Measurements from ENCODE around the gene UBXN11. TPM values are rescaled to one million over a fixed set of nuclear protein-coding genes. Genes with fewer than 3 reads are reported as not detected.

Gene UBXN11
- total RNA-seq, 4 donors from 2014 or later, result 2.7 to 3.8 (median 3.4) TPM

GRCh38 chr1:26318338-26319064, 12.1 kb upstream of the UBXN11 start:
- Histone ChIP-seq H3K9me3 (no peaks in the 10 kb centered on the region), H3K27me3 (no peaks in the 10 kb centered on the region), H3K4me1 (peaks cover 4 to 5% of the 10 kb centered on the region in 2 donors), H3K4me3 (no peak overlapping the region), H3K36me3 (no peaks in the 10 kb centered on the region), H3K27ac (no peak overlapping the region)
- intact Hi-C loops (cut with DNase I; ENCODE audit: low total_unique reads), result no loop called here
- DNase-seq (peak; percentile 30), ATAC-seq (no peak)
- TF ChIP-seq POLR2A (IDR thresholded peaks at IDR 0.05), result no peak
- TF ChIP-seq, protein P1, sequence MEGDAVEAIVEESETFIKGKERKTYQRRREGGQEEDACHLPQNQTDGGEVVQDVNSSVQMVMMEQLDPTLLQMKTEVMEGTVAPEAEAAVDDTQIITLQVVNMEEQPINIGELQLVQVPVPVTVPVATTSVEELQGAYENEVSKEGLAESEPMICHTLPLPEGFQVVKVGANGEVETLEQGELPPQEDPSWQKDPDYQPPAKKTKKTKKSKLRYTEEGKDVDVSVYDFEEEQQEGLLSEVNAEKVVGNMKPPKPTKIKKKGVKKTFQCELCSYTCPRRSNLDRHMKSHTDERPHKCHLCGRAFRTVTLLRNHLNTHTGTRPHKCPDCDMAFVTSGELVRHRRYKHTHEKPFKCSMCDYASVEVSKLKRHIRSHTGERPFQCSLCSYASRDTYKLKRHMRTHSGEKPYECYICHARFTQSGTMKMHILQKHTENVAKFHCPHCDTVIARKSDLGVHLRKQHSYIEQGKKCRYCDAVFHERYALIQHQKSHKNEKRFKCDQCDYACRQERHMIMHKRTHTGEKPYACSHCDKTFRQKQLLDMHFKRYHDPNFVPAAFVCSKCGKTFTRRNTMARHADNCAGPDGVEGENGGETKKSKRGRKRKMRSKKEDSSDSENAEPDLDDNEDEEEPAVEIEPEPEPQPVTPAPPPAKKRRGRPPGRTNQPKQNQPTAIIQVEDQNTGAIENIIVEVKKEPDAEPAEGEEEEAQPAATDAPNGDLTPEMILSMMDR (IDR thresholded peaks at IDR 0.05 in 4 of 5, conservative IDR thresholded peaks at IDR 0.05 in 1 of 5), result no peak
- in situ Hi-C loops (cut with MboI; ENCODE audit: low sequenced_read_pairs in 4 of 4), result no loop called here

DNA sequence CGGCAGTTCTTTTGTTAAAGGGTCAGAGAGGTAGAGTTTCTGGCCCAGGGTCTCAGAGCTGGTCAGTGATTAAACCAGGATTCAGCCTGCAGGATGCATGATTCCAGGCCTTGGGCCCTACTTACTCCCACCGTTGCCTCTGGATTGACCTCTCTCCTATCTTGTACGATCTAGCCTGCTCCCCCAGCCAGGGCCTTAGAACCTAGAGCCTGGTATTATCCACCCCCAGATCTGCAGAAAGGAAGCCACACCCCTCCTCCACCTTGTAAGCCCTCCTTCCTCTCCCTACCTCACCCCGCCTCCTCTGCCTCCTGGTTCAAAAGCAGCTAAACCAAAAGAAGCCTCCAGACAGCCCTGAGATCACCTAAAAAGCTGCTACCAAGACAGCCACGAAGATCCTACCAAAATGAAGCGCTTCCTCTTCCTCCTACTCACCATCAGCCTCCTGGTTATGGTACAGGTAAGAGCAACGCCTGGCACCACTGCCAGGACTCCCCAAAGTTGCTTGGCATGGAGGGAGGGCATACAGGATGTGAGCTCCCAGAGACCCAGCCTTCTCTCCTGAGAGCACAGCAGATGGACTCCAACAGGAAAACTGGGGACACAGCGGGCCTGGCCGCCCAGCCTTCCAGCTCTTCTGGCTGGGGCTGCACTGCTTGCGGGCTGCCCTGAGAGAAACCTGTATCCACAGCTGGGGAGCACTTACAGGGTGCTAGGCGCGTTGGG, 11.3 kb upstream of the UBXN11 start, which contains the start of gene CD52:
Gene CD52, plus strand, starts transcription at position 347 of the 726 bp plus-strand sequence. Its CDS starts 60 bp downstream, at position 407.
- TF ChIP-seq, protein P1 (IDR thresholded peaks at IDR 0.05 in 4 of 5, conservative IDR thresholded peaks at IDR 0.05 in 1 of 5), result no peak
- TF ChIP-seq POLR2A (IDR thresholded peaks at IDR 0.05), result no peak
- ATAC-seq (no peak), DNase-seq (no peak)
- Histone ChIP-seq H3K9me3 (no peaks in the 10 kb centered on the region), H3K27me3 (no peaks in the 10 kb centered on the region), H3K36me3 (no peaks in the 10 kb centered on the region), H3K4me3 (no peak within 1 kb of the TSS), H3K4me1 (peaks cover 4 to 5% of the 10 kb centered on the region in 2 donors), H3K27ac (no peak within 1 kb of the TSS)
- intact Hi-C loops (cut with DNase I; ENCODE audit: low total_unique reads) (no loop called here), in situ Hi-C loops (cut with MboI; ENCODE audit: low sequenced_read_pairs in 4 of 4) (no loop called here)

- DNase-seq (no peak), ATAC-seq (no peak)
- TF ChIP-seq, protein P1 (IDR thresholded peaks at IDR 0.05 in 4 of 5, conservative IDR thresholded peaks at IDR 0.05 in 1 of 5), result no peak
- no peak for TF ChIP-seq POLR2A (IDR thresholded peaks at IDR 0.05)
- Histone ChIP-seq H3K9me3 (no peaks in the 10 kb centered on the region), H3K36me3 (no peaks in the 10 kb centered on the region), H3K4me1 (peaks cover 4 to 5% of the 10 kb centered on the region in 2 donors), H3K4me3 (no peak overlapping the region), H3K27ac (no peak overlapping the region), H3K27me3 (no peaks in the 10 kb centered on the region)
- in situ Hi-C loops (cut with MboI; ENCODE audit: low sequenced_read_pairs in 4 of 4) (no loop called here), intact Hi-C loops (cut with DNase I; ENCODE audit: low total_unique reads) (no loop called here)
Measured at GRCh38 chr1:26317146-26317545, 10.7 kb upstream of the UBXN11 start.

DNA sequence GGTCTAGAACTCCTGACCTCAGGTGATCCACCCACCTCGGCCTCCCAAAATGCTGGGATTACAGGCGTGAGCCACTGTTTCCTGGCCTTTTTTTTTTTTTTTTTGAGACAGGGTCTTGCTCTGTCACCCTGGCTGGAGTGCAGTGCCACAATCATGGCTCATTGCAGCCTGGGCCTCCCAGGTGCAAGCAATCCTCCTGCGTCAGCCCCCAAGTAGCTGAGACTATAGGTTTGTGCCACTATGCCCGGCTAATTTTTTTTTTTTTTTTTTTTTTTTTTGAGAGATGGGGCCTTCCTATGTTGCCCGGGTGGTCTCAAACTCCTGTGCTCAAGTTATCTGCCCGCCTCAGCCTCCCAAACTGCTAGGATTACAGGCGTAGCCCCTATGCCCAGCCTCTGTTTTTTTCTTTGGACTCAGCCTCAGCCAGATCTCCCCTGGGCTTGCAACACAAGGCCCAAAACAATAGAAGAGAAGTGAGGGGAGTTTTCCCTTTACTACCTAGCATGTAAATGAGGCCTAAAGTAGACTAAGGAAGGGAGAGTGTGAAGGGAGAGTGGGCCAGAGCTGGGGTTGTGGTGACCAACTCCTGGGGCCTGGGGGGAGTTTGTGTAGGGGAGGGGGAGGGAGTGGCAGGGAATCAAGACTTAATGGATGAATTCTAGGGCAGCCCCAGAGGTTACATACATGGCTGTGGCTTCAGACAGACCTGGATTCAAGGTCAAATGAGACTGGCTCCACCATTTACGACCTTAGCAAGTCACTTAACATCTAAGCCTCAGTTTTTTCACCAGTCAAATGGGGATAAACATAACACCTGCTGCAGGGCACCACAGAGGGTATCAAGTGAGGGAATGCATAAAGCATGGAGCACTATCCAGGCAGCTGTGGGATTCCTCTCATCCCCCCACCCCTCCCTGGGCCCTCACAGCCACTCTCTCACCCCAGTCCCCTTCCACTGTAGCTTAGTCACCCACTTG, 9.7 kb upstream of the UBXN11 start:
- intact Hi-C loops (cut with DNase I; ENCODE audit: low total_unique reads), result no loop called here
- no peak overlapping the region for H3K4me3 ChIP-seq

More for the DNA sequence above, 9.7 kb upstream of the UBXN11 start:
- no peak for TF ChIP-seq POLR2A (IDR thresholded peaks at IDR 0.05)
- TF ChIP-seq, protein P1 (IDR thresholded peaks at IDR 0.05 in 4 of 5, conservative IDR thresholded peaks at IDR 0.05 in 1 of 5), result no peak
- in situ Hi-C loops (cut with MboI; ENCODE audit: low sequenced_read_pairs in 4 of 4), result no loop called here
- no peak for ATAC-seq
- H3K4me1 ChIP-seq, result peaks cover 1 to 3% of the 10 kb centered on the region in 2 donors
- H3K27ac ChIP-seq, result no peak overlapping the region
- no peaks in the 10 kb centered on the region for H3K36me3 ChIP-seq
- H3K9me3 ChIP-seq, result no peaks in the 10 kb centered on the region
- DNase-seq, result no peak
- H3K27me3 ChIP-seq, result no peaks in the 10 kb centered on the region
